ENCODE data around the gene NKIRAS2.

GRCh38 chr17:42002792-42003301, 17.0 kb upstream of the NKIRAS2 start:
- TF ChIP-seq CTCF (optimal IDR thresholded peaks at IDR 0.05 in 1 of 3, IDR thresholded peaks at IDR 0.05 in 1 of 3, conservative IDR thresholded peaks at IDR 0.05 in 1 of 3; ENCODE audit: extremely low read depth in 1 of 3, insufficient read depth in 2 of 3, low read length in 3 of 3) = no peak
- no peak for TF ChIP-seq EZH2 (IDR thresholded peaks at IDR 0.05; ENCODE audit: low read length)
